ENCODE measurements around the gene LAMTOR2. TPM values are rescaled to one million over a fixed set of nuclear protein-coding genes. Genes with fewer than 3 reads are reported as not detected.
"Not testable (repeated sequence)": the region's sequence is repeated elsewhere in the genome, so short reads cannot be mapped to it uniquely, and the experiment has no call there.

LAMTOR2 gene
- total RNA-seq, 1 donor from 2014 or later, result 64.4 TPM

GRCh38 chr1:156050376-156050775, 4.2 kb upstream of the LAMTOR2 start:
- ATAC-seq (ENCODE audit: poor library complexity), result peak; percentile 6
- peak; percentile 53 for DNase-seq
- intact Hi-C loops (cut with DNase I), result no loop called here

- ATAC-seq (ENCODE audit: poor library complexity) (no peak), DNase-seq (no peak)
These were observed 3.4 kb upstream of the LAMTOR2 start for GRCh38 chr1:156051011-156051725.

GRCh38 chr1:156052862-156053767, 1.5 kb upstream of the LAMTOR2 start:
- ATAC-seq (ENCODE audit: poor library complexity) (peak; percentile 0), DNase-seq (peak; percentile 72)
- intact Hi-C loops (cut with DNase I), result no loop called here

More at GRCh38 chr1:156051011-156051725, 3.4 kb upstream of the LAMTOR2 start:
- intact Hi-C loops (cut with DNase I), result no loop called here

- intact Hi-C loops (cut with DNase I), result no loop called here
- DNase-seq (peak; percentile 92), ATAC-seq (ENCODE audit: poor library complexity) (peak; percentile 86)
These were observed 648 bp upstream of the LAMTOR2 start, which contains the start of gene UBQLN4 for GRCh38 chr1:156053768-156054499. Gene UBQLN4 (minus strand): TSS chr1:156053798. CDS start chr1:156053701, 97 bp downstream.

GRCh38 chr1:156055281-156056048, 883 bp downstream of the LAMTOR2 start:
- ATAC-seq (ENCODE audit: poor library complexity) (no peak), DNase-seq (no peak)
- intact Hi-C loops (cut with DNase I), result no loop called here

GRCh38 chr1:156056326-156056849, 1.8 kb downstream of the LAMTOR2 start:
- intact Hi-C loops (cut with DNase I), result no loop called here
- ATAC-seq (ENCODE audit: poor library complexity), result no peak
- no peak for DNase-seq

- DNase-seq, result no peak
- intact Hi-C loops (cut with DNase I), result no loop called here
These were observed 6.5 kb downstream of the LAMTOR2 start, which contains the start of gene RAB25 for GRCh38 chr1:156060937-156061636. Gene RAB25 (plus strand): TSS chr1:156061160. CDS start chr1:156061401, 241 bp downstream.

GRCh38 chr1:156062189-156062588, 7.6 kb downstream of the LAMTOR2 start:
- intact Hi-C loops (cut with DNase I), result no loop called here
- DNase-seq, result no peak
- ATAC-seq (ENCODE audit: poor library complexity), result no peak

More at GRCh38 chr1:156060937-156061636, 6.5 kb downstream of the LAMTOR2 start, which contains the start of gene RAB25:
- ATAC-seq (ENCODE audit: poor library complexity), result peak; percentile 34

GRCh38 chr1:156063997-156064285, 9.4 kb downstream of the LAMTOR2 start:
- ATAC-seq (ENCODE audit: poor library complexity), result no peak
- intact Hi-C loops (cut with DNase I), result no loop called here
- DNase-seq, result no peak

- DNase-seq (no peak), ATAC-seq (ENCODE audit: poor library complexity) (no peak)
- intact Hi-C loops (cut with DNase I), result no loop called here
These were observed 10.0 kb downstream of the LAMTOR2 start for GRCh38 chr1:156064615-156065014.

GRCh38 chr1:156065212-156065611, 10.6 kb downstream of the LAMTOR2 start:
- no peak for ATAC-seq (ENCODE audit: poor library complexity)
- intact Hi-C loops (cut with DNase I), result no loop called here

GRCh38 chr1:156065871-156066270, 11.3 kb downstream of the LAMTOR2 start:
- ATAC-seq (ENCODE audit: poor library complexity) (no peak), DNase-seq (no peak)
- intact Hi-C loops (cut with DNase I), result no loop called here

More at GRCh38 chr1:156065212-156065611, 10.6 kb downstream of the LAMTOR2 start:
- DNase-seq, result no peak

- DNase-seq (no peak), ATAC-seq (ENCODE audit: poor library complexity) (no peak)
- intact Hi-C loops (cut with DNase I), result no loop called here
These were observed 12.7 kb downstream of the LAMTOR2 start for GRCh38 chr1:156067262-156067661.

GRCh38 chr1:156069490-156070455, 15.2 kb downstream of the LAMTOR2 start:
- no peak for DNase-seq
- intact Hi-C loops (cut with DNase I), result no loop called here
- ATAC-seq (ENCODE audit: poor library complexity), result no peak

- no peak for ATAC-seq (ENCODE audit: poor library complexity)
- intact Hi-C loops (cut with DNase I), result no loop called here
- no peak for DNase-seq
These were observed 16.0 kb downstream of the LAMTOR2 start for GRCh38 chr1:156070548-156070947.

GRCh38 chr1:156071332-156071816, 16.8 kb downstream of the LAMTOR2 start:
- DNase-seq; intact Hi-C loops (cut with DNase I); ATAC-seq (ENCODE audit: poor library complexity): not testable (repeated sequence)

Data from Right ventricle myocardium superior (tissue), 1 donor.